GM19025 (cell line): ENCODE data around the gene HCCS.
A peak's percentile ranks its signal among the peaks of the same experiment; 100 is the strongest.
"Not testable (repeated sequence)": the region's sequence is repeated elsewhere in the genome, so short reads cannot be mapped to it uniquely, and the experiment has no call there.

Source experiments
- ATAC-seq: cut with Tn5 transposase; IDR thresholded peaks from one replicate; pipeline ENCODE4 v1.9.1; 2021; ENCODE audit warnings: mild to moderate bottlenecking, low read depth, moderate library complexity; ENCODE audit not compliant: unreplicated experiment

HCCS gene

GRCh38 chrX:11119313-11119943 lies 8.3 kb downstream of the HCCS start:
- ATAC-seq = no peak

GRCh38 chrX:11123087-11123486 lies 12.0 kb downstream of the HCCS start:
- ATAC-seq = not testable (repeated sequence)

- ATAC-seq = no peak
Measured at GRCh38 chrX:11124112-11124511, 13.0 kb downstream of the HCCS start.

GRCh38 chrX:11125060-11125459 lies 13.9 kb downstream of the HCCS start:
- no peak for ATAC-seq

GRCh38 chrX:11129534-11130105 lies 18.5 kb downstream of the HCCS start:
- ATAC-seq = no peak

GRCh38 chrX:11130136-11130535 lies 19.0 kb downstream of the HCCS start:
- no peak for ATAC-seq

GRCh38 chrX:11131146-11131545 lies 20.0 kb downstream of the HCCS start:
- ATAC-seq = no peak

GRCh38 chrX:11135564-11136185 lies 24.5 kb downstream of the HCCS start:
- ATAC-seq = no peak

GRCh38 chrX:11137543-11138139 lies 26.5 kb downstream of the HCCS start:
- ATAC-seq = no peak

- ATAC-seq = no peak
Measured at GRCh38 chrX:11138498-11139390, 27.6 kb downstream of the HCCS start.

GRCh38 chrX:11143931-11144678 lies 33.0 kb downstream of the HCCS start:
- peak; percentile 63 for ATAC-seq

GRCh38 chrX:11146411-11146810 lies 35.3 kb downstream of the HCCS start:
- no peak for ATAC-seq

GRCh38 chrX:11148401-11148800 lies 37.3 kb downstream of the HCCS start:
- ATAC-seq = no peak

GRCh38 chrX:11151799-11152559 lies 40.8 kb downstream of the HCCS start:
- no peak for ATAC-seq

- ATAC-seq = no peak
Measured at GRCh38 chrX:11159149-11159548, 48.0 kb downstream of the HCCS start.

- no peak for ATAC-seq
Measured at GRCh38 chrX:11164433-11164832, 53.3 kb downstream of the HCCS start.

- ATAC-seq = no peak
Measured at GRCh38 chrX:11171956-11172355, 60.8 kb downstream of the HCCS start.

GRCh38 chrX:11172415-11172814 lies 61.3 kb downstream of the HCCS start:
- no peak for ATAC-seq
